ENCODE results near the gene FHIT.

The FHIT gene

DNA sequence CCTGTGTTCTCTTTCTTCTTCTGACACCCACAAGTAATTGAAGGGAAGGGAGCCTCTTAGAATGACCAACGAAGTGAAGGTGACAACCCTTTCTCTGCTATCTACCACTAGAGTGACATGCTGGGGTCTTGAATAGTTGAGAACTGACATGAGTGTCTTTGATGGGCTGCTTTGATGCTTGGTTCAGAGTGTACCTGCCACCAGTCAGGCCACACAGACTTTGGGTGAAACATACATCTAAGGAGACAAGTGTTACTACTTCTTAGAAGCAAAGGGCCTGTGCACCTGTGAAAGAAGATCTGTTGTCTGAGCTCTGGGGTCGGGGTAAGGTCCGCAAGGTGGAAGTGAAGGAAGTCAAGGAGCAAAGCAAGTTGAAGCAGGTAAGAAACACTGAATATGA, 1160.7 kb downstream of the FHIT start:
- TF ChIP-seq, protein P1, sequence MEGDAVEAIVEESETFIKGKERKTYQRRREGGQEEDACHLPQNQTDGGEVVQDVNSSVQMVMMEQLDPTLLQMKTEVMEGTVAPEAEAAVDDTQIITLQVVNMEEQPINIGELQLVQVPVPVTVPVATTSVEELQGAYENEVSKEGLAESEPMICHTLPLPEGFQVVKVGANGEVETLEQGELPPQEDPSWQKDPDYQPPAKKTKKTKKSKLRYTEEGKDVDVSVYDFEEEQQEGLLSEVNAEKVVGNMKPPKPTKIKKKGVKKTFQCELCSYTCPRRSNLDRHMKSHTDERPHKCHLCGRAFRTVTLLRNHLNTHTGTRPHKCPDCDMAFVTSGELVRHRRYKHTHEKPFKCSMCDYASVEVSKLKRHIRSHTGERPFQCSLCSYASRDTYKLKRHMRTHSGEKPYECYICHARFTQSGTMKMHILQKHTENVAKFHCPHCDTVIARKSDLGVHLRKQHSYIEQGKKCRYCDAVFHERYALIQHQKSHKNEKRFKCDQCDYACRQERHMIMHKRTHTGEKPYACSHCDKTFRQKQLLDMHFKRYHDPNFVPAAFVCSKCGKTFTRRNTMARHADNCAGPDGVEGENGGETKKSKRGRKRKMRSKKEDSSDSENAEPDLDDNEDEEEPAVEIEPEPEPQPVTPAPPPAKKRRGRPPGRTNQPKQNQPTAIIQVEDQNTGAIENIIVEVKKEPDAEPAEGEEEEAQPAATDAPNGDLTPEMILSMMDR (conservative IDR thresholded peaks at IDR 0.05; ENCODE audit: low read depth, low read length): no peak
- H3K4me3 ChIP-seq (ENCODE audit: low read depth, low read length): no peak overlapping the region
- DNase-seq (ENCODE audit: low read depth): no peak

DNA sequence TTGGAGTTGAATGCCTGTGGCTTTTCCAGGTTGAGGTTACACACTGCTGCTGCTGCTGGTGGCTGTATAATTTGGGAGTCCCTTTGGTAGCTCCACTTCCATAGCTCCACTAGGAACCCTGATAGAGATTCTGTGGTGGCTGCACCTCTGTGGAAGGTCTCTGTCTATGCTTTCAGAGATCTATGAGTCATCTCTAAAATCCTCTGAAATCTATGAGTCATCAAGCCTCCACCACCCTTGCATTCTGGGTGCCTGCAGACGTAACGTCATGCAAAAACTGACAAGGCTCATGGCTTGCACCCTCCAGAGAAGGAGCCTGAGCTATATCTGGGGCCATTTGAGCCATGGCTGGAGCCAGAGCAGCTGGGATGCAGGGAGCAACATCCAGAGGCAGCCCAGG, 1164.4 kb downstream of the FHIT start:
- no peak overlapping the region for H3K4me3 ChIP-seq (ENCODE audit: low read depth, low read length)
- peak; percentile 5 for DNase-seq (ENCODE audit: low read depth)
- TF ChIP-seq, protein P1 (conservative IDR thresholded peaks at IDR 0.05; ENCODE audit: low read depth, low read length): no peak

DNA sequence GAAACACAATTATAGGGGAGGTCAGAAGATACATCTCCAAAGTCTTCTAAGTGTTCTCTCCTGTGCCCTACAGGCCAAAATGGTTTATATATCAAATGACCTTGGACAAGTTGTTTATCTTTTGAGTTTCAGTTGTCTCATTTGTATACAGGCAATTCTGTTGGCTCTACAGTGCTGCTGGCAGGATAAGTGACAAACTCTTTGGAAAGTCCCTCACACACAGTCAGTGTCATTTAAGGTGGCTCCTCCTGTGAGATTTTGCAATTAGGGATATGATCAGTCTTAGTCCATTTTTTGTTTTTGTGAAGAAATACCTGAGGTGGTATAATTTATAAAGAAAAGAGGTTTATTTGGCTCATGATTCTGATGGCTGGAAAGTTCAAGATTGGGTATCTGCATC, 1165.6 kb downstream of the FHIT start:
- H3K4me3 ChIP-seq (ENCODE audit: low read depth, low read length): no peak overlapping the region
- DNase-seq (ENCODE audit: low read depth): no peak
- TF ChIP-seq, protein P1 (conservative IDR thresholded peaks at IDR 0.05; ENCODE audit: low read depth, low read length): no peak

DNA sequence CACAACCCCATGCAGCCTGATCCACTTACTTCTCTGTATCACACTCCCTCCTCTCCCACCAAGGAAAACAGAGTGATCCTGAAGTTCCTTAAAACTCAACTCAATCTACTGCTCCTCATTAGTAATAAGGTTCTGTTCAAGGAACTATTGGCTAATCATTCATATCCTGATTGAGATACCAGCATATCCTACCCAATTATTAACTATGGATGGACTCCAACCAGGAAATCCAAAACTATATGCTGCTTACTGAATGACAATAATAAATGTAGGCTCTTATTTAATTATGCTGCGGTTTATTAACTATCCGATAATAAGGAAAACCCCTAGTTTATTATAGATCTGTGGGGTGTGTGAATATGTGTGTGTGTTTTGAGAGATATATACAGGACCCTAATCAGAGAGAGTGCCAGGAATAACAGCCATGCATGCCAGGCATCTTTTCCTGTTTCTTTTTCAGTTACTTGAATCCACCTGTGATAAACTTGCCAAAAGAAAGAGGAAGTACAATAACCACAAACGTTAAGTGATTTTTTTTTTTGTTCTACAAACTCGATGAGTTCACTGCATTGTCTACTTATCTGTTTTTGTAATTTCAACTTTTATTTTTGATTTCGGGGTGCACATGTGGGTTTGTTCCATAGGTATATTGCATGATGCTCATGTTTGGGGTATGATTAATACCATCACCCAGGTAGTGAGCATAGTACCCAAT, 1169.7 kb downstream of the FHIT start:
- no peak for DNase-seq (ENCODE audit: low read depth)
- no peak overlapping the region for H3K4me3 ChIP-seq (ENCODE audit: low read depth, low read length)
- TF ChIP-seq, protein P1 (conservative IDR thresholded peaks at IDR 0.05; ENCODE audit: low read depth, low read length): no peak

DNA sequence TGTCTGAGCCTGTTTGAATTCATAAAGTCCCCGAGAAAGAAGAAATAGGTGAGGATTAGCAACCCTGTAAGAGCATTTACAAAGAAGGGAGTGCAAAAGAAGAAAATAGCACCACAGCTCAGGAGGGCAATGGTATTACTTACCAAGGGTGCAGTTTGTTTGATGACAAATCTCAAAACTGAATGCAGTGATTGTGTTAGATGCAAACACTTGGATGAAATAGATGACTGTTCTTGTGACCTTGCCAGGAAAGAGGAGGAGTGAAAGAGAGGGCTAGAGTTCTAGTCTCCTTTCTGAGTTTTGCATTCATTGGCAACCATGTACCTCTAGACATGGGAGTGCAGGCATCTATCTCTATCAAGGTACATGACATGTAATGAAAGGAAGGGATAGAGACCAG, 1170.6 kb downstream of the FHIT start:
- no peak for DNase-seq (ENCODE audit: low read depth)
- H3K4me3 ChIP-seq (ENCODE audit: low read depth, low read length): no peak overlapping the region
- TF ChIP-seq, protein P1 (conservative IDR thresholded peaks at IDR 0.05; ENCODE audit: low read depth, low read length): no peak

DNA sequence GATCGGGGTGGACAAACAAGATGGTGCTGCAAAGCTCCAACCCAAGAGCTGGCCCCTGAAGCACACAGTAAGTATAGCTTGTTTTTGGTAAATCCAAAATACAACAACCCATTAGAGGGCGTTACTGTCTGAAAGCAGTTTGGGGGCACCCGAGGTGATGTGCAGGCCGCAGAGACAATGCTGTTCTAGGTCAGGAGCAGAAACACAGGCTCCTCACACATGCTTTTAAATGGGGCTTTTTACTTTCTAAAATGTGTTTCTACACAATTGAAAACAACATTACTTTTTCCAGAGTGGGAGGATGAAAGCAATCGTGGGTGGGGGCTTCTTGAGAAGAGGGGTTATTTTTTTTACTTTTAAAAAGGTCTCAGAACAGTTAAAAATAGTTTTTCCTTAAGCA, 1172.2 kb downstream of the FHIT start:
- DNase-seq (ENCODE audit: low read depth): no peak
- no peak overlapping the region for H3K4me3 ChIP-seq (ENCODE audit: low read depth, low read length)
- TF ChIP-seq, protein P1 (conservative IDR thresholded peaks at IDR 0.05; ENCODE audit: low read depth, low read length): no peak

DNA sequence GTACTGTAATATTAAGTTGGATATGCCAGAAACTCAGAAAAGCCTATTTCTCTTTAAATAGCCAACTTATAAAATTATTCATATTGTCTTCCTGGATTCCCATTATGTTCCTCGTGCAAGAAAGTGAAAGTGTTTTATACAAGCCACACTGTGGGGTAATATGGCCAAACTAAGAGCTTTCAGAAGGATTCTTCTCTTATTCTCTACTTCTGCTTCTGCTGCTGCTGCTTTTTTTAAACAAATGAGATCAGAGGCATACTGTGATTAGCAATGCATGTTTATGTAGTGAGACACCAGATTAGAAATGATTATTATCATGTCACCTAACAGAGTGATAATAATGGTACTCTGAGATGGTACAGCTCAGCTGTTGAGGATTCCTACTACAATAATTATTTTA, 1174.9 kb downstream of the FHIT start:
- TF ChIP-seq, protein P1 (conservative IDR thresholded peaks at IDR 0.05; ENCODE audit: low read depth, low read length): no peak
- H3K4me3 ChIP-seq (ENCODE audit: low read depth, low read length): no peak overlapping the region
- no peak for DNase-seq (ENCODE audit: low read depth)
